H1 (cell line): ENCODE results near the gene VAV2. TPM values are rescaled to one million over a fixed set of nuclear protein-coding genes. Genes with fewer than 3 reads are reported as not detected.
A peak's percentile ranks its signal among the peaks of the same experiment; 100 is the strongest.

Experiments used
- CTCF ChIA-PET: fragments of 300-600 bp; sonication (Branson Sonifier 250); formaldehyde crosslinking; loops from one replicate; lab custom pipeline; 2021; ENCODE audit not compliant: partially characterized antibody; lab: Charles Lee
- POLR2A ChIA-PET: fragments of 300-600 bp; sonication (Branson Sonifier 250); formaldehyde crosslinking; loops from one replicate; lab custom pipeline; 2021; ENCODE audit warnings: inconsistent platforms; ENCODE audit not compliant: partially characterized antibody; lab: Charles Lee
- DNase-seq, 2 experiments: peaks; one replicate each; pipeline versions ENCODE4 v3.0.0 to v3.0.0-alpha.2; 2010 to 2022; ENCODE audit warnings: low spot score in 2 of 2, low read depth in 1 of 2, mixed read lengths in 1 of 2
- FAIRE-seq: peaks from 2 replicates; lab custom pipeline; 2011; peaks lifted over from hg19 to GRCh38; lab: Jason Lieb, UNC
- H2AFZ ChIP-seq: 2 replicates; pipeline ENCODE4 v1.8.1; 2012; ENCODE audit warnings: low read length, inconsistent platforms
- H2AK5ac ChIP-seq: 2 replicates; pipeline ENCODE4 v1.6.1; 2013; ENCODE audit warnings: low read depth, low read length
- H2BK120ac ChIP-seq: replicated peaks from 2 replicates; pipeline ENCODE3; 2013; ENCODE audit warnings: low read depth, low read length, inconsistent platforms
- H2BK12ac ChIP-seq: 2 replicates; pipeline ENCODE4 v1.6.1; 2013; ENCODE audit warnings: low read depth, low read length
- H2BK15ac ChIP-seq: 2 replicates; pipeline ENCODE4 v1.6.1; 2013; ENCODE audit warnings: low read length
- H2BK20ac ChIP-seq: 2 replicates; pipeline ENCODE4 v1.6.1; 2013; ENCODE audit warnings: low read length
- H2BK5ac ChIP-seq: 2 replicates; pipeline ENCODE4 v1.6.1; 2013; ENCODE audit warnings: low read depth, low read length
- H3K14ac ChIP-seq: 2 replicates; pipeline ENCODE4 v1.6.1; 2013; ENCODE audit warnings: inconsistent platforms; ENCODE audit not compliant: insufficient read length
- H3K18ac ChIP-seq: 2 replicates; pipeline ENCODE4 v1.6.1; 2013; ENCODE audit warnings: low read length; ENCODE audit errors: extremely low read depth
- H3K23ac ChIP-seq: 2 replicates; pipeline ENCODE4 v1.6.1; 2013; ENCODE audit warnings: inconsistent platforms; ENCODE audit not compliant: insufficient read length
- H3K23me2 ChIP-seq: 2 replicates; pipeline ENCODE4 v1.6.1; 2013; ENCODE audit warnings: low read depth, low read length
- H3K27ac ChIP-seq: 2 replicates; pipeline ENCODE4 v1.6.1; 2011; ENCODE audit warnings: low read depth, low read length, inconsistent platforms
- H3K27me3 ChIP-seq, 4 experiments: replicated peaks in 1 of 4; 1 replicate in 1 of 4; 2 replicates in 3 of 4; pipeline versions ENCODE4 v1.6.1 to v1.8.1; 2011 to 2013; ENCODE audit warnings: low read length in 3 of 4, mild to moderate bottlenecking in 3 of 4, inconsistent platforms in 2 of 4, mixed read lengths in 2 of 4, moderate library complexity in 1 of 4; ENCODE audit not compliant: control insufficient read depth in 3 of 4, insufficient read depth in 3 of 4; ENCODE audit errors: extremely low read depth in 1 of 4
- H3K36me3 ChIP-seq, 4 experiments: 2 replicates each; pipeline versions ENCODE4 v1.6.1 to v1.8.1; 2011 to 2013; ENCODE audit warnings: mild to moderate bottlenecking in 4 of 4, low read length in 3 of 4, moderate library complexity in 2 of 4, control low read depth in 1 of 4, inconsistent platforms in 1 of 4; ENCODE audit not compliant: insufficient read depth in 4 of 4, control insufficient read depth in 2 of 4
- H3K4ac ChIP-seq: replicated peaks from 2 replicates; pipeline ENCODE3; 2013; ENCODE audit warnings: low read length, low read depth, mixed read lengths, inconsistent platforms; ENCODE audit not compliant: insufficient read length
- H3K4me1 ChIP-seq, 4 experiments: replicated peaks in 1 of 4; 1 replicate in 1 of 4; 2 replicates in 3 of 4; pipeline versions ENCODE4 v1.6.1 to v1.8.1; 2011 to 2013; ENCODE audit warnings: low read length in 3 of 4, inconsistent platforms in 2 of 4, mixed read lengths in 1 of 4; ENCODE audit not compliant: insufficient read depth in 4 of 4, control insufficient read depth in 3 of 4
- H3K4me2 ChIP-seq, 2 experiments: 2 replicates each; pipeline versions ENCODE4 v1.6.1 to v1.8.1; 2011 to 2013; ENCODE audit warnings: low read depth in 2 of 2, low read length in 2 of 2, control low read depth in 1 of 2, inconsistent platforms in 1 of 2, mild to moderate bottlenecking in 1 of 2; ENCODE audit not compliant: insufficient read depth in 1 of 2
- H3K4me3 ChIP-seq, 4 experiments: fragments of 200-600, 300-600 bp in 1 of 4; sonication (generic), shearing (Covaris generic), sonication (Bioruptor Twin) in 1 of 4; 2 replicates each; pipeline versions ENCODE4 v1.5.1 to v1.8.1; 2011 to 2016; ENCODE audit warnings: low read length in 4 of 4, low read depth in 3 of 4, control low read depth in 2 of 4, inconsistent platforms in 2 of 4, mild to moderate bottlenecking in 2 of 4, mixed read lengths in 1 of 4, moderate library complexity in 1 of 4; ENCODE audit not compliant: insufficient read depth in 2 of 4; ENCODE audit errors: extremely low read depth in 1 of 4
- H3K56ac ChIP-seq: replicated peaks from 2 replicates; pipeline ENCODE3; 2013; ENCODE audit warnings: low read depth, mild to moderate bottlenecking, mixed read lengths, low read length, inconsistent platforms; ENCODE audit not compliant: insufficient read length
- H3K79me1 ChIP-seq: 2 replicates; pipeline ENCODE4 v1.6.1; 2013; ENCODE audit warnings: low read depth, low read length, control low read depth
- H3K79me2 ChIP-seq, 2 experiments: 2 replicates each; pipeline versions ENCODE4 v1.6.1 to v1.8.1; 2012 to 2013; ENCODE audit warnings: low read length in 2 of 2, mild to moderate bottlenecking in 2 of 2, inconsistent platforms in 1 of 2; ENCODE audit not compliant: insufficient read depth in 2 of 2, control insufficient read depth in 1 of 2
- H3K9ac ChIP-seq, 4 experiments: replicated peaks in 1 of 4; 1 replicate in 1 of 4; 2 replicates in 3 of 4; pipeline versions ENCODE4 v1.6.1 to v1.8.1; 2011 to 2013; ENCODE audit warnings: low read depth in 3 of 4, low read length in 3 of 4, control low read depth in 2 of 4, mild to moderate bottlenecking in 2 of 4, moderate library complexity in 2 of 4, inconsistent platforms in 1 of 4; ENCODE audit errors: extremely low read depth in 1 of 4
- H3K9me3 ChIP-seq, 2 experiments: 2 replicates each; pipeline versions ENCODE4 v1.6.1 to v1.8.1; 2012 to 2013; ENCODE audit warnings: mild to moderate bottlenecking in 2 of 2, moderate library complexity in 2 of 2, control low read depth in 1 of 2, inconsistent platforms in 1 of 2, low read depth in 1 of 2, low read length in 1 of 2, mixed read lengths in 1 of 2; ENCODE audit not compliant: insufficient read depth in 2 of 2
- H4K20me1 ChIP-seq, 2 experiments: replicated peaks in 1 of 2; 2 replicates each; pipeline versions ENCODE3 to v1.8.1; 2011 to 2013; ENCODE audit warnings: inconsistent platforms in 2 of 2, low read length in 2 of 2, mild to moderate bottlenecking in 1 of 2; ENCODE audit not compliant: insufficient read depth in 2 of 2, control insufficient read depth in 1 of 2
- H4K5ac ChIP-seq: 2 replicates; pipeline ENCODE4 v1.6.1; 2013; ENCODE audit warnings: low read length, low read depth, mixed read lengths, inconsistent platforms; ENCODE audit not compliant: insufficient read length
- H4K8ac ChIP-seq: 2 replicates; pipeline ENCODE4 v1.8.0; 2013; ENCODE audit warnings: mild to moderate bottlenecking, moderate library complexity, low read length, inconsistent platforms; ENCODE audit not compliant: insufficient read depth; ENCODE audit errors: extremely low read depth
- H4K91ac ChIP-seq: replicated peaks from 2 replicates; pipeline ENCODE3; 2013; ENCODE audit warnings: low read length, mixed read lengths, inconsistent platforms; ENCODE audit not compliant: insufficient read length
- BCL11A ChIP-seq, 2 experiments: IDR thresholded peaks; one replicate each; pipeline ENCODE4 v1.6.1; 2011; ENCODE audit warnings: low read depth in 2 of 2, low read length in 2 of 2, mild to moderate bottlenecking in 2 of 2
- CBX8 ChIP-seq: fragments of 300-800, 300-1000 bp; sonication (generic); IDR thresholded peaks from 2 replicates; pipeline ENCODE4 v1.7.1; 2016; ENCODE audit warnings: low read depth, low read length, borderline replicate concordance
- CTCF ChIP-seq, 3 experiments: IDR thresholded peaks; 1 replicate in 2 of 3; 2 replicates in 1 of 3; pipeline versions ENCODE4 v1.5.1 to v1.6.1; 2011; ENCODE audit warnings: low read length in 3 of 3, mild to moderate bottlenecking in 3 of 3, inconsistent platforms in 2 of 3, low read depth in 1 of 3, moderate library complexity in 1 of 3; ENCODE audit not compliant: insufficient read depth in 1 of 3; ENCODE audit errors: control extremely low read depth in 1 of 3
- FOSL1 ChIP-seq: IDR thresholded peaks from 2 replicates; pipeline ENCODE4 v1.6.1; 2011; ENCODE audit warnings: mild to moderate bottlenecking, low read depth, low read length, moderate library complexity; ENCODE audit not compliant: insufficient read depth
- HDAC6 ChIP-seq: IDR thresholded peaks from one replicate; pipeline ENCODE4 v1.7.1; 2012; ENCODE audit warnings: low read depth, mild to moderate bottlenecking, inconsistent platforms, low read length, moderate library complexity
- MAX ChIP-seq: IDR thresholded peaks from 2 replicates; pipeline ENCODE4 v1.6.1; 2012; ENCODE audit warnings: inconsistent platforms
- POU5F1 ChIP-seq: IDR thresholded peaks from 2 replicates; pipeline ENCODE4 v1.6.1; 2011; ENCODE audit warnings: low read depth, mild to moderate bottlenecking, low read length, moderate library complexity
- RNF2 ChIP-seq: fragments of 200-900, 300-1000 bp; sonication (generic); IDR thresholded peaks from 2 replicates; pipeline ENCODE4 v1.7.1; 2016; ENCODE audit warnings: borderline replicate concordance, low read depth, mild to moderate bottlenecking, antibody characterized with exemption, low read length; ENCODE audit not compliant: poor library complexity, severe bottlenecking; ENCODE audit errors: missing control alignments
- SIRT6 ChIP-seq: IDR thresholded peaks from one replicate; pipeline ENCODE4 v1.7.1; 2012; ENCODE audit warnings: low read length, inconsistent platforms
- SIX5 ChIP-seq: IDR thresholded peaks from 2 replicates; pipeline ENCODE4 v1.6.1; 2011; ENCODE audit warnings: mild to moderate bottlenecking, low read depth, low read length
- TCF12 ChIP-seq: IDR thresholded peaks from 2 replicates; pipeline ENCODE4 v1.6.1; 2011; ENCODE audit warnings: low read depth, mild to moderate bottlenecking, low read length
- WGBS, 2 experiments: shearing (Covaris generic) in 1 of 2; methylation state at CpG; one replicate each; pipeline versions ENCODE4 v1.1.6 to v1.1.7; 2013 to 2015; ENCODE audit warnings: low lambda C conversion rate in 2 of 2, mixed read lengths in 2 of 2, inconsistent platforms in 1 of 2, low coverage in 1 of 2, missing lambda C conversion rate in 1 of 2; ENCODE audit not compliant: insufficient replicate concordance in 2 of 2, insufficient coverage in 1 of 2, insufficient read length in 1 of 2; ENCODE audit errors: extremely low coverage in 1 of 2, missing lambda C conversion rate in 1 of 2; 5-methylcytosine and 5-hydroxymethylcytosine counted together
- polyA plus RNA-seq, 7 experiments: library from polyadenylated mRNA; depleted of rRNA in 3 of 7; stranded (reverse) in 5 of 7; unstranded in 2 of 7; fragments of >200 nt in 5 of 7; fragments of 200-250 nt in 2 of 7; gene quantifications; 1 replicate in 5 of 7; 2 replicates in 1 of 7; 4 replicates in 1 of 7; pipeline versions ENCODE4 v1.2.1 to v1.2.3, GENCODE V29; 2011 to 2013; ENCODE audit warnings: missing spikeins in 2 of 7, mixed read lengths in 2 of 7
- total RNA-seq: library from RNA; stranded (reverse); fragmentation: NEBNext Ultra II Directional; extraction: Animal tissue kit (Norgen Biotek cat#: 25700); gene quantifications from 2 replicates; pipeline ENCODE4 v1.2.1, GENCODE V29; 2021

VAV2 gene
- total and polyA plus RNA-seq, 2 of the 8 experiments (the other 6 are each of a cell fraction or from before 2014, with no cell fraction given), result 13.6 to 37.6 TPM

GRCh38 chr9:133877327-133877726 lies 114.8 kb downstream of the VAV2 start:
- Histone ChIP-seq H3K14ac (no peak overlapping the region), H3K9me3 (no peaks in the 10 kb centered on the region), H3K4me2 (no peak overlapping the region), H3K36me3 (no peaks in the 10 kb centered on the region), H4K20me1 (peaks cover 1 to 17% of the 10 kb centered on the region in 2 experiments), H3K23ac (no peak overlapping the region), H2BK5ac (peak overlapping the region; percentile 52; the same call in 1 of the 2 replicates), H3K56ac (no peak overlapping the region), H2AK5ac (0 out of 2 replicates have a peak overlapping the region, but pooled peaks have one; percentile 72), H2BK20ac (no peak overlapping the region), H3K9ac (no peak overlapping the region), H4K91ac (no peak overlapping the region), H3K27ac (no peak overlapping the region), H3K27me3 (no peaks in the 10 kb centered on the region), H2AFZ (no peak overlapping the region), H3K4ac (no peak overlapping the region), H3K4me1 (peaks cover 0 to 18% (median 6%) of the 10 kb centered on the region in 4 experiments; a peak in 6 of 7 replicates), H4K5ac (no peak overlapping the region), H2BK120ac (no peak overlapping the region), H3K79me1 (peaks cover 12% of the 10 kb centered on the region), H3K4me3 (no peak overlapping the region), H2BK15ac (no peak overlapping the region), H3K79me2 (peaks cover 0 to 49% of the 10 kb centered on the region in 2 experiments; a peak in 2 of 4 replicates), H3K18ac (no peak overlapping the region), H2BK12ac (no peak overlapping the region), H4K8ac (no peak overlapping the region), H3K23me2 (no peaks in the 10 kb centered on the region)
- ChIA-PET POLR2A (no interaction called here), CTCF (interaction anchor here (1.0 to 5.8 kb wide), 14 partner anchors 9 to 117 kb away, joined by 3 to 41 read pairs (median 6); no protein-coding TSS in a partner anchor)
- 83% methylated on average over 5 of the region's 5 CpGs; no CpG with 5 or more reads in 1 of the 2 experiments for WGBS, 2 experiments
- DNase-seq (no peak), FAIRE-seq (no peak)
- TF ChIP-seq MAX (no peak), BCL11A (IDR thresholded peaks at IDR 0.05; ENCODE audit: low read depth in 2 of 2, low read length in 2 of 2) (no peak), SIX5 (no peak), HDAC6 (no peak), RNF2 (no peak), POU5F1 (no peak), FOSL1 (no peak), TCF12 (no peak), CTCF (IDR thresholded peaks at IDR 0.05; ENCODE audit: control extremely low read depth in 1 of 3, insufficient read depth in 1 of 3, low read depth in 1 of 3, low read length in 3 of 3) (no peak), SIRT6 (no peak), CBX8 (no peak)
